Measurements from ENCODE around the gene CSTB.
A peak's percentile ranks its signal among the peaks of the same experiment; 100 is the strongest.

The CSTB gene

DNA sequence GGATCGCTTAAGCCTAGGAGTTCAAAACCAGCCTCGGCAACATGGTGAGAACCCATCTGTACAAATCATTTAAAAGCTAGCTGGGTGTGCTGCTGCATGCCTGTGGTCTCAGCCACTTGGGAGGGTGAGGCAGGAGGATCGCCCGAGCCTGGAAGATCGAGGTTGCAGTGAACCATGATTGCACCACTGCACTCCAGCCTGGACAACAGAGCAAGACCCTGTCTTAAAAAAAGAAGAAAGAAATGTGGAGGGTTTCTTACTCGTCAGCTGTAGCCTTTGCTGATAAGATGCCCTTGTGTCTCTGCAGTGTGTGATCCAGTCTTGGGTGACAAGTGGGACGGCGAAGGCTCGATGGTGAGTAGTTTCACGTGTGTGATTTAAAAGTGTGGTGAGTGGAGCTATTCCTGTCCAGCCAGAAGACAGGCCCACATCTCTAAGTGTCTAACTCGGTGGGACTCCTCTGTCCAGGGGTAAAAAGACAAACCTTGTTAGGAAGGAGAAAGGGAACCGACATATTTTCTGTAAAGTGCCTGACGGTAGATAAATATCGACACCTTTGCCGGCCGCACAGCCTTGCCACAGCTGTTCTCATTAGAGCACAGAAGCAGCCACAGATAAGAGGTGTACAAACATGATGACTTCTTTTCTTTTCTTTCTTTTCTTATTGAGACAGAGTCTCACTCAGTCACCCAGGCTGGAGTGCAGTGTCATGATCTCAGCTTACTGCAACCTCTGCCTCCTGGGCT lies 30.2 kb downstream of the CSTB start:
- no peak for DNase-seq

DNA sequence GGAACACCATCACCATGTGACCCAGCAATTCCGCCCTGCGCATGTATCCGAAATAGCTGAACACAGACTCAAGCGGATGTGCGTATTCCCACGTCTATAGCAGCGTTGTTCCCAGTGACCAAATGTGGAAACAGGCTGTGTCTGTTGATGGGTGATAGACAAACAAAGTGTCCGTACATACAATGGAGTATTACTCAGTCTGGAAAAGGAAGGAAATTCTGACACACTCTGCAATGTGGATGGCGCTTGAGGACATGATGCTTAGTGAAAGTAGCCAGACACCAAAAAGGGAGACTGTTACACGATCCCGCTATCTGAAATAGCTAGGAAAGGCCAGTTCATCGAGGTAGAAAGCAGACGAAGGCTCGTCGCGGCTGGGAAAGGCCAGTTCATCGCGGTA lies 31.4 kb downstream of the CSTB start:
- no peak for DNase-seq

- DNase-seq: no peak
Measured at GRCh38 chr21:43743947-43744346, 32.2 kb downstream of the CSTB start.

DNA sequence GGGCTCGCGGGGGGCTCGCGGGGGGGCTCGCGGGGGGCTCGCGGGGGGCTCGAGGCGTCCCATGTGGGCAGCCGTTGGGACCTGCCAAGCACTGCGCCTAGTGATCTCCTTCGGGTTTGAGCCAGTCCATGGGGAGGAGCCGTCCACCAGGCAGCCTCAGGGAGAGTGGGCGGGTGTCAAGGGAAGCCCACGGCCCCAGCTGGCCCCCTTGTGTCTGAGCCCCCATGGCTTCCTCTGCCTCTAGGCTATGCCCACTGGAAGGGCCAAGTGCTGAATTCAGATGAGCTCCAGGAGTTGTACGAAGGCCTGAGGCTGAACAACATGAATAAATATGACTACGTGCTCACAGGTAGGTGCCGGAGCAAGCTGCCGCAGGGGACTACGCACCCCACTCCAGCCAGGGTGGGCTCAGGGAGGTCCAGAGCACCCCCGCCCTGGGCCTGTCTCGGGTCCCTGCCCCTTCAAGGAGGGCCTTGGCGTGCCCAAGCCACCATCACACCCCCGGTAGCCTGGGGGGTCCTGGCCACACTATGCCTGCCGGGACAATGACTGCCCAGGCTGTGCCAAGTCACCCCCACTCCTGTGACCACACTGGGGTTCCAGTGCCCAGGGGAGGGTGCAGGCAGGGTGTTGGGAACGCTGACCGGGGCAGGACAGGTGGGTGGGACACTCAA lies 34.5 kb downstream of the CSTB start:
- DNase-seq: no peak

GRCh38 chr21:43740497-43741156 lies 35.5 kb downstream of the CSTB start:
- DNase-seq: peak; percentile 45

DNA sequence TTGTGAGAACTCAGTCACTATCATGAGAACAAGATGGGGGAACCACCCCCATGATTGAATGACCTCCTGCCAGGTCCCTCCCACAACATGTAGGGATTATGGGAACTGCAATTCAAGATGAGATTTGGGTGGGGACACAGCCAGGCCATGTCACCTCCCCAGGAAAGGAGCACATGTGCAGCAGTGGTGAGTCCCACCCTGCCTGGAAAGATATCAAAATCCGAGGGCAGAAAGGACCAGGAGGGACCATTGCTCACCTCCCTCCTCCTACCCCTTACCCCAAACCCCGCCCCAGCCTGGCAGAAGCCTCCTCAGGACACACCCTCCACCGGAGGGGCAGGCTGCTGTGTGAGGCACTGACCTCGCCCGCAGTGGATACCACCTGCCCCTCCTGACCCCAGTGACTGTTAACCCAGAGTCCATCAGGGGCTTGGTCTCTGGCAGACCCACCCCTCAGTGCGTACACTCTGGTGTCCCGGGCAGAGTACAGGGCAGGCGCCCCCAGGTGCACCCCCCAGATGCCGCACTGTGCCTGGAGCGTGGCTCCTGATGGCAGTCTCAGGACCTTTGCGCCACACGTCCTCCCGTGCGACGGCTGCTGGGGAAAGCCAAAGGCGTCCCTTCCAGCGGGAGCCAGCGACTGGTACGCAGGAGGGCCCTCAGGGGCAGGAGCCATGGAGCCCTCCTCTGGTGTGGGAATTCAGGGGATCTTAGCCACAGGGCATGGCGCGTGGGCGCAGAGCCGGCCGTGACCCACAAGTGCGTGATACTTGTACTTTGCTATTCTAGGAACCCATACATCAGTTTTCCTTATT lies 36.3 kb downstream of the CSTB start:
- DNase-seq: no peak

GRCh38 chr21:43737158-43737950 lies 38.8 kb downstream of the CSTB start:
- no peak for DNase-seq

- no peak for DNase-seq
Measured at GRCh38 chr21:43736224-43736883, 39.8 kb downstream of the CSTB start.

DNA sequence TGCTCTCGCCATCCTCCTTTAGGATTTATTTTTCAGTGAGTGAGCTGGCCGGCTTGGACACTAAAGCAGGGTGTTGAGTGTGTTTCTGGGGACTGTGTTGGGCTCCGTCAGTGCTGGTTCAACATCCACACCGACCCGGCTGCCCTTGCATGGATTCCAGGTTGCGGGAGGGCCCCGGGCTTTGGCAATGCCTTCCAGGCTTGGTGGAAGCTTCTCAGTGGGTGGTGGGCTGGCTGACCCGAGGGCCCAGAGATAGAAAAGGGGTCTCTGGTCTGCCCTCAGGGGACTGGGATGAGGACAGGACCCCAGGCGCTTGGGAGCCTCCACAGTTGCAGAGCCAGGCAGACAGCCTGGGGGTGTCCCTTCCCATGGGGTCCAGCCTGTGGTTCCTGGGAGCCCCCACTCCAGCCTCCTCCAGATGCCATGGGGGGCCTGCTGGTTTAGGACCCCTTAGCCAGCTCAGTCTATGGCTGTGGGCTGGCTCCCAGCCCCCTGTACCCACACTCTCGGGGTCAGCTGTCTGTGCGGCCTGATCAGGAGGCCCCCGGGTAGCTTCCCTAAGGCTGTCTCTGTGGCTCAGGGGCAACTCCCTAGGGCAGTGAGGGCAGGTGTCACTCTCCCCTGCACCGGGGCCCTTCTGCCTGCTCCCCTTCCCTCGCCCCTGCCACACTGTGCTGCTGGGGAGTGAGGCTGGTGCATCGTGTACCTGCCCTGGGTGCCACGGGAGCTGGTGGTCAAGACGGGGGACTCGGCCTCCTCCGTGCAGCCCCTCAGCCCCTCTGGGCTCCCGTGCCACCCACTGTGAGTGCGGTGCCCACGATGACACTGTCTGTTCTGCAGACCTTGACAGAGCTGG lies 40.6 kb downstream of the CSTB start:
- no peak for DNase-seq

DNA sequence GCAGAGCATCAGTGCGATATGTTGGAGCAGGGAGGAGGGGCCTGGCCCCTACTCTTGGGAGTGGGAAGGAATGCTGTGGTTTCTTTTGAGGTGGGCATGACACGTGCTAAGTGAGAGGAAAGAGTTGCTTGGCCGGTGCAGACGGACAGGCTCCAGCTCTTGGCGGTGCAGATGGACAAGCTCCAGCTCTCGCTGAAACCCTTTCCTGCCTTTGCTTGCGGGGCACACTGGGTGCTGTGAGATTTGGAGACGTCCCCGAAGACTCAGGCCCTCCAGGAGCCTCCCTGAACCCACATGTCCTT lies 41.2 kb downstream of the CSTB start:
- no peak for DNase-seq

DNA sequence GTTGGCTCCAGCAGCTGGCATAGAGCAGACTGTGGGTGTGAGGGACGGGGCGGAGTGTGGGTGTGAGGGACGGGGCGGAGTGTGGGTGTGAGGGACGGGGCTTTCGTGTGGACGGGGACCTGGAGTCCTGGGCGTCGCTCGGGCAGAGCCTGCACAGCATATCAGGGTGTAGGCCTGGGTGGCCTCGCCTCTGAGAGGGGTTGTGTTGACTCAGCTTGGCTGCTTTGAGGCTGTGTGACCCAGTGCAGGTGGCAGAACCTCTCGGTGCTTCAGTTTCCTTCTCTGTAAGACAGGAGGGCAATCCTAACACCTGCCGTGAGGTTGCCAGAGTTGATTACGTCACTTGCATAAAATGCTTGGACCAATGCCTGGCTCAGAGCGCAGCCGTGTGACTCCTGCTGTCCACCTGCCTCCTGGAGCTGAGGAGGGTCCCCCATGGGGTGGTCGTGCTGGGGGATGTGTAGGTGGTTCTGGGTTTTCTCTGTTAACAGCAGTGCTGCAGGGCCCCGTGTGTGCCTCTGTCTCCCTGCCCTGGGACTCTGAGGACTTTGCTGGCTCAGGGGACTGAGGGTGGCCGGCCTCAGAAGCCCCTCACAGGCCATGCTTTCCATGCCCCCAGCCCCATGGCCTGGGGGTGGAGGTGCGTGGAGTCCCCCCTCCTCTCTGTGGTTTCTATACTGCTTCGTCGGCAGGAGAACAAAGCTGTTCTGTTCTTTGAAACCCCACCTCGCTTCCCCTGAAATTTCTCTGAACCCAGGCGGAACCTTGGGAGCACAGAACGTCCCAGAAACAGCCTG lies 41.8 kb downstream of the CSTB start:
- no peak for DNase-seq

DNA sequence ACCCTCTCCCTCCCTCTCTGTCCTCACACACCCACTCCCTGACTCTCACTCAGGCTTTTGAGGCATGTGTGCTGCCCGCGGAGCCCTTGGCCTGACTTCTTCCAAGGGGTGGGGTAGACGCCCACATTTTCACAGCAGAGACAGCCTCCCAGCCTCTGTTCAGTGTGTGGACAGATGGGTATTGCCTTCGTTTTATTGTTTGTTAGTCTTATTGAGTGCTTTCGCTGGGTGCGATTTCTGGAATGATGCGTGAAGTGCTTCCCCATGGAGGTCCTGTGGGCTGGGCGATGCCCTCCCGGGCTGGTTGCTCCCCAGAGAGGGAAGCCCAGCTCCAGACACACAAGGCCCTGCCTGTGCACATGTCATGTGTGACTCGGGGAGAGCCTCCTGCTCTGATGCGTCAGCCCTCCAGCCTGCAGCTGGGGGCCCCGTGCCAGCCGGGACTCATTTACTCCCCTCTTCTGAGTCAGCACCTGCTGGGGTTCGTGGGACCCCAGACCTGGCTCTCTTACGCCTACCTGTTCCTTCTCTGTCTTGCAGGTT lies 42.5 kb downstream of the CSTB start:
- no peak for DNase-seq

GRCh38 chr21:43733060-43733459 lies 43.0 kb downstream of the CSTB start:
- no peak for DNase-seq

DNA sequence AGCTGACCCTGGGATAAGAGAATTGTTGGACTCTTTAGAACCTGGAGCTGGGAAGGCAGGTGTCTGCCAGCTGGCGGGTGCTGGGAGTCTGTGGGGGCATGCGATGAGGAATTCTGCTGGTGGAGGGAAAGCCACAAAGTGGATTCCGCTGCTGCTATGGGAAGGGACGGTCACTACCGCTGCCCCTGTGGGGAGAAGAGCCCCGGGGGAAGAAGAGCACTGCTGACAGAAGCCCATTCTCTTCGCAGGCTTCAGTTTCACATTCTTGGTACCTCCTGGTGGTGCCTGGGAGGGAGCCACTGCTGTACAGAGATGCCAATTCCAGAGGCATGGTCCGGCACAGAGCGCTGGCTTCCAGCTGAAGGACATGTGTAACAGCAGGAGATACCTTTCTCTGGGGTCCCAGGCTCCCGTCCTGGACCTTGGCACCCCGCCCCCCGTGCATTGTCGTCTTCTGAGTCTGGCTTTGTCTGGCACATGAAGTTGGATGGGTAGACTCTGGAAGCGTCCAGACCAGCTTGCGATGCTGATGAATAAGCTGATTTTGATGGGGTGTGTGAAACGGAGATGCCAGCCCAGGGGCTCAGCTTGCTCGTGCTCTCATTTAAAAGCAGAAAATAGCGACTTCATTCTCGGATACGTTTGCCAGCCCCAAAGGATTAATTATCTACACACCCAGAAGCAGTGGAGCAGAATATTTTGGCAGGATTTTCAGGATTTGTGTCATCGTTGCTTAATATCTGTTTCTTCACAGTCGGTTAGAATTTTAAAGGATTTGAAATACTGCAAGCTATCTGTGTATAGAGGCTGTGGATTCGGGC lies 44.0 kb downstream of the CSTB start:
- DNase-seq: no peak

DNA sequence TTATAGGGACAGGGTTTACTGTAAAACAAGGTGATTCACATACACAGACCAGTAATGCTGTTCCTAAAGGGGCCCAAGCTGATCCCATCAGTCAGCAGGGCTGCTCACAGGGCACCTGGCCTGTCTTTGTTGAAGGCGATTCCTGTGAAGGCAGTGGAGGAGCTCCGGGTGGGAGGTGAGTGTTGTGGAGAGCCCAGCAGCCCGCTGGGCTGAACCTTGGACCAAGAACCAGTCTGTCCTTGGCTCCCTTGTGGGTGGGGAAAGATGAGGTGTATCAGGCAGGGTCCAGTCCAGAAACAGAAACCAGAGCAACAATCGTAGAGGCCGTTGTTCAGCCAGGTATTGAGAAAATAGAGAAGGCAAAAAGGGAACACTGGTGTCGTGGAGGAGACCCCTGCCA lies 44.6 kb downstream of the CSTB start:
- DNase-seq: no peak

- peak; percentile 61 for DNase-seq
Measured at GRCh38 chr21:43728467-43729390, 47.4 kb downstream of the CSTB start.

GRCh38 chr21:43728154-43728466 lies 48.0 kb downstream of the CSTB start:
- no peak for DNase-seq

- DNase-seq: no peak
Measured at GRCh38 chr21:43727519-43728153, 48.5 kb downstream of the CSTB start.

Data from NCI-H510A (cell line).